ENCODE measurements around the gene GNRHR.
A peak's percentile ranks its signal among the peaks of the same experiment; 100 is the strongest.
"Not testable (repeated sequence)": the region's sequence is repeated elsewhere in the genome, so short reads cannot be mapped to it uniquely, and the experiment has no call there.

Gene GNRHR

DNA sequence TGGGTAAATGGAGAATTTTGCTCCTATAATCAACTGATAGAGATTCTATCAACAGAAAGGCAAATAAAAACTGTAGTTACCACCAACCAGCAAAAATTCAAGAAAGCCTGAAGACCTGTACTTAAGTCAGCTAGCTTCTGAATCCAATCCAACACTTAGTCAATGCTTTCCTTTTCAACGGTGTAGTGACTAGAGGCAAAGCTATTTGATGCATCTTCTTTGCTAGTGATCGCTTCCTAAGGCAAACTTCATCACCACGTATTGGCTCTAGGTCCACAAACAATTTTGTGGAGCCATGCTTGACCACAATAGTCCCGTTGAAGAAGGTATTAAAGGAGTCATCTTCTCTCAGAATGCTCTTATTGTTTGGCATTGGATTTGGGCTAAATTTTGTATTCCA is 28.2 kb downstream of the GNRHR start:
- DNase-seq = no peak

DNA sequence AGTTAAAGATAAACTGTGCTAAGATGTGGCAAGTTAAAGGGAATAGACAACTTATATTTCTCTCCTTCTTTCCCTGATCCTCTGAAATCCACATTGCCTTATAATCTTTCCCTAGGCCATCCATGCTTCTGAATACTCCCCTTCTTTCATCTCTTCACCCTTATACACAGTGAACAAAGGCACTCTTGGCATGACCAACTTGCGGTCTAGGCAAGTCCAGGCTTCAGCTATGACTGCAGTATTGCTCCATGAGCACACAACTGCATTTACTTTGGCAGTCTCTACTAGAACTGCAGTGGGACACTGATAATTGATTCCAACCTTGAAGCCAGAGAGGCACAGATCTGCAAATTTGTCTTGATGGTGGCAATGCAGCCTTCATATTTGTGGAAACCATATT is 29.1 kb downstream of the GNRHR start:
- no peak for DNase-seq

DNA sequence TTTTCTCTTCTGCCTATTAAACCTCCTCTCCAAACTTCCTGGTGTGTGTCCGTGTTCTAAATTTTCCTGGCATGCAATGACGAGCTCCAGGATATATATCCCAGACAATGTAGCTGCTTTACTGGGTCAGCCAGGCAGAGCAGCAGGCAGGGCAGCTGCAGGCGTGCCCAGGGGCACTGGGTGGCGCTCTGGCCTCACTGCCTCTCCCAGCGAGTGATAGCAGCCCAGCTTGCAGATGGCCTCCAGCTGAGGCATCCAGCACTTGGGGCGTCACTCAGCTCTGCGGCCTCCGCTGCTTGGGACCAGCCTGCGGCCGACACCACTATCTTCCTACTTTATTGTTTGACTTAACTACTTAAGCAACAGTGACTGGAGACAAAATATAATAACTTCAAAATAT is 30.2 kb downstream of the GNRHR start:
- DNase-seq = no peak

DNA sequence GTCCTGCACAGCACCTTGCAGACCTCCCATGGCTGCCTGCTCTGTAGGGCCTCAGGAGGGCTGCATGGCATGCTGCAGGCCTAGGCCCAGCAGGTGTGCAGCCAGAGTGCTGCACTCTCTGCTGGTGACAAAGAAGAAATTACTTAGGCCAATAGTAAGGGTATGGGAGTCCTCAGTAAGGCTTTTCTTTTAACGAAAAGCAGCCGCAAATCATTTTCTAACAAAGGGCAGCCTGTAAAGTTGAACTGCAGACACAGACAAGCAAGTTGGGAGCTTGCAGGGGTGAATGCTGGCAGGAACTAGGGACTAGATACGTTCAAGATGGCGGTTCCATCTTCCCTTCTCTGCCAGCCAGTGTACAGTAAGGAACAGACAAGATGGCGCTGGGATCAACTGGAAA is 30.8 kb downstream of the GNRHR start:
- DNase-seq = no peak

DNA sequence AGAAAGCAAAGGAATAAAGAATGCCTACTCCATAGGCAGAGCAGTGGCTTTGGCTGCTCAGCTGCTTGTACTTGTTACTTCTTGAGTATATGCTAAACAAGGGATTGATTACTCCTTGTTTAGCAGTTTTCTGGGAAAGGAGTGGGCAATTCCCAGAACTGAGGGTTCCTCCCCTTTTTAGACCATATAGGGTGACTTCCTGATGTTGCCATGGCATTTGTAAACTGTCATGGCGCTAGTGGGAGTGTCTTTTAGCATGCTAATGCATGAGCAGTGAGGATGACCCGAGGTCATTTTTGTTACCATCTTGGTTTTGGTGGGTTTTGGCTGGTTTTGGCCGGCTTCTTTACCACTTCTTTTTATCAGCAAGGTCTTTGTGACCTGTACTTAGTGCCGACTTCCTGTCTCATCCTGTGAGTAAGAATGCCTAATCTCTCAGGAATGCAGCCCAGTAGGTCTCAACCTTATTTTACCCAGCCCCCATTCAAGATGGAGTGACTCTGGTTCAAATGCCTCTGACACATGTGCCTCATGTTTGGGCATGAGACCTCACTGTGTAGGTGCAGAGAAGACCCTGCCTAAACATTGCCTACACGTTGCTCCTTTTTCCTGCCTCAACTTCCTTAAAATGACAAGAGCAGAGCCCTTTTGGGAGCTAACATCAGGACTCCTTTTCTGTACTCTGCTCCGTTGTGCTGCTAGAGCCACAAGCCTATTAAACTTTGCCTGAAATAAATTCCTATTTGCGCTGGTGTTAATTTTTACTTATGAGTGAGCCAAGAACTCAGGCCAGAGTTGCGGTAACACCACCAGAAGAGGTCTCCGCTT is 32.2 kb downstream of the GNRHR start:
- DNase-seq = no peak

DNA sequence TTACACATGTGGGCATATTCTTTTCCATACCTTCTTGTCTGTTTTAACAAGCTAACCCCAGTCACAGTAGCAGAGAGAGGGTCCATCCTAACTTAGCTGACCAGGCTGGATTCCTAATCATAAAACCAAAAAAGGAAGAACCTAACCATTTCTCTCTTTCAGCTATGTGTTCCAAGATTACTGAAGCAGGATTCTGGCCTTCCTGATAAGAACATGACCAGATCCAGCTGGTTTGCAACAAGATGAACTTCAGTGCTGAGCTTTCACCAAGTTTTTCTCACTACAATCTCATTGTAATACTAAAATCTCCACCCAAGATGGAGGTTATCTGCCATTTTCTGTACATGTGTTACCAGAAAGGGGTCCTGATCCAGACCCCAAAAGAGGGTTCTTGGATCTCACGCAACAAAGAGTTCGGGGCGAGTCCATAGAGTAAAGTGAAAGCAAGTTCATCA is 32.8 kb downstream of the GNRHR start:
- no peak for DNase-seq

DNA sequence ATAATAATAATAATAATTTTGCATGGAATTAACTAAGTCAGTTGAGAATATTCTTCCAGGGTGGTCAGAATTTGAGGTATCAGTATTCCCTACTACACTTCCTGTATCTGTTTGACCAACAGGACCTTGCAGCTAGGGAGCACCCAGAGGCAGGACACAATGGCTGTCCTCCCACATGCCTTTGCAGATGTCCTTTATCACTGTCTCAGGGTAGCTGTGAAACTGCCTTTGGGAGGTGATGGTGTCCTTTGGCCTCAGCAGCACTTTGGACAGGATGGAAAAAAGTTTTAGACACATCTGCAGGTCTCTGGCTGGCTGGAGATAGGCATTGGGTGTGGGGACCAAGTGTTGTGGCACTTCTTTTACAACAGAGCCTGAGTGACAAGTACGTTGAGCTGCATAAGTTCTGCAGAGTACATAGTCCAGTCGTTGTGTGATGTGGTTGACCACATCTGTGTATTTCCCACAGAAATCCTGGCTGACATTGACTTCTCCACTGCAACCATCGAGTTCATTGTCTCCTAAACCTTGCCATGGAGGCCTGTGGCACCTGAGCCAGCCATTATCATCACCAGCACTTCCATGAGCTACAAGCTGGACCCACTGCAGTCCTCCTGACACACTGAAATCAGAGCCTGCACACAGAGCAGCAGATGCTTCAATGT is 34.1 kb downstream of the GNRHR start:
- DNase-seq = no peak

DNA sequence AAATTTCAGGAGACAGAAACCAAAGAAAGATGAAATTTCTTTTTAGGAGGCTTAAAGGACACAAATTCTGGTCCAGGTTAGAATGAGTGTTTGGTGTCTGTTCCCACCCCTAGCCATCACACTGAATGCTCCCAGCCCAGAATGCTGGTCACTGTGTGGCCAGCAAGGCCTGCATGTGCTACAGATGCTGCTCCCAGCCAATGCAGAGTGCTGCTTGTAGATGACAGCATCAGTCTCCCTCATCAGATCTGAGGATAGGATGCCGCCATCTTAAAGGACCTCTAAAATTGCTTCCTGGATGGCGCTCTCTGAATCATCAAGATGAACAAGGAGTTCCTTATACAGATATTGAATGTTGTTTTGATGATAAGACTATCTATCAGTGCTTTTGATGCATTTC is 35.3 kb downstream of the GNRHR start:
- no peak for DNase-seq

DNA sequence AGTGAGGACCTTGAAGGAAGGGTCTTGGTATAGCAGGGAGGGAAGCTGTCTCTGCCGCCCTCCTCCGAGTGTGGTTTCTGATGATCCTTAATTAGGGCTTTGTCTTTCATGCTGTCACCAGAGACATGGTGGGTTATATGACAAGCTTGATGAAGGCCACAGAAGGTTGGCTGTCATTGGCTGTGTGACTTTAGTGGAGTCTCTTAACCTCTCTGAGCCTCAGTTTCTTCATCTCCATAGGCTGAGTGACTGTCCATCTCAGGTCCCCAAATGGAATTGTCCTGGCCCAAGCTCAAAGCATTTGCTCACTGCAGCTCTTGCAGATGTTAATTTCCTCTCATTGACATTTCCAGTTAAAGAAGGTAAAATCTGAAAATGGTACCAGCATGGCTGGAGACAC is 36.6 kb downstream of the GNRHR start:
- no peak for DNase-seq

DNA sequence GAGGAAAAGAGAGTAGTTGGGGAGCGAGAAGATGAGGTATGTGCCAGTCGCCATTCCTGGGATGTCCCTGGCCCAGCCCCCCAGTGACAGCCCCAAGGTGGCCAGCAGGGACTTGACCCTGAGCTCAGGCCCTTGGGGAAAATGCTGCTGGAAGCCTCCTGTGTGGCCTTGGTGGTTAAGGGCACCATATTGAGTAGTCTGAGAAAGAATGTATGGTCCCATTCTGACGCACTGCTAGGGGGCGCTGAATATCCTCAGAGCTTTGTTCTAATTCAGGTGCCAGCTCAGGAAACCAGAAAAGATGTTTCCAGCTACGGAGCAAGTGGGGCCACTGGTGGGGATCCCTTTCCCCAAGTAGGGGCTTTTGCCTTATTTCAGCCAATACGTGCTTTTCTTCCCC is 39.2 kb downstream of the GNRHR start:
- no peak for DNase-seq

DNA sequence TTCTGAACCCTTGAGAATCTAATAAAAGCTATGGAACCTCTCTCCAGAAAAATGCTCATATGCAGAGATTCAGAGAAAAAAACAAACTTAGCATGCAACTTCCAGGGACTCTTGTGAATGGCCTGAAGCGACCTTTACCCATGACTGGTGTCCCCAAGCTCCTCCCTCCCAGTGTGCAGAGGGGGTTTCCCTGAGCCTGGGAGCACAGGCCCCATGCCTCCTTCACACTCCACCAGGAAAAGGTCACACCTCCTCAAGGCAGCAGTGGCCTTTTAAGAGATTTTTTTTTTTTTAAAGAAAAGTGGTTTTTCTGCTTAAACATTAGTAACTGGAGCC is 40.0 kb downstream of the GNRHR start:
- no peak for DNase-seq

DNA sequence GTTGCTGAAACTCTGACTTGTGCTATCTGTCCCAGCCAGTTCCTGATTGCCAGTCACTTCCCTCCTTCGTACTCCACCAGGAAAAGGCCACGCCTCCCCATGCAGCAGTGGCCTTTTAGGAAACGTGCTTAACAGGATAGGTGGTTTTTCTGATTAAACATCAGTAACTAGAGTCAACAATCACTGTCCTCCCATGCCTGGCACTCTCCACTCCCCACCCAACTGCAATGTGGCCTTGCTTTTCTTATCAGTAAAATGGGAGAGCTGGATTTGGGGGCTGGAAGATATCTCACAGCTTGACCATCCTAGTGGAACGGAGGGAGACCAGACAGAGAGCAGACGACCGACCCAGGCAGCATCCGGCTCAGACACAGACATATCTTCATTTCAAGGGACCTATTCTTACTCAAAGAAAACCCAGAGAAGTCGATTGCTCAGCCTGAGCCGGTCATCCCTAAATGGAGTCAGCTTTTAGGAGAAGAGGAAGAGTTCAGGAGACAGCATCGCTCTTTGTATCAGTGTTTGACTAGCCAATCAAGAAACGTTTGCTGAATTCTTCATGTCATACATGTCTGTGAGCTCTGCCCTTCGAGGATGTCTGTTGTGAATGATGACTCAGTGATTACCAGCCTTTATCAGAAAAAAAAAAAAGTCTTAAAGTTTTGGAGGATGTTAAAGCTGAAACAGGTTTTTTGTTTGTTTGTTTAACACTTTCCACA is 40.5 kb downstream of the GNRHR start:
- no peak for DNase-seq

DNA sequence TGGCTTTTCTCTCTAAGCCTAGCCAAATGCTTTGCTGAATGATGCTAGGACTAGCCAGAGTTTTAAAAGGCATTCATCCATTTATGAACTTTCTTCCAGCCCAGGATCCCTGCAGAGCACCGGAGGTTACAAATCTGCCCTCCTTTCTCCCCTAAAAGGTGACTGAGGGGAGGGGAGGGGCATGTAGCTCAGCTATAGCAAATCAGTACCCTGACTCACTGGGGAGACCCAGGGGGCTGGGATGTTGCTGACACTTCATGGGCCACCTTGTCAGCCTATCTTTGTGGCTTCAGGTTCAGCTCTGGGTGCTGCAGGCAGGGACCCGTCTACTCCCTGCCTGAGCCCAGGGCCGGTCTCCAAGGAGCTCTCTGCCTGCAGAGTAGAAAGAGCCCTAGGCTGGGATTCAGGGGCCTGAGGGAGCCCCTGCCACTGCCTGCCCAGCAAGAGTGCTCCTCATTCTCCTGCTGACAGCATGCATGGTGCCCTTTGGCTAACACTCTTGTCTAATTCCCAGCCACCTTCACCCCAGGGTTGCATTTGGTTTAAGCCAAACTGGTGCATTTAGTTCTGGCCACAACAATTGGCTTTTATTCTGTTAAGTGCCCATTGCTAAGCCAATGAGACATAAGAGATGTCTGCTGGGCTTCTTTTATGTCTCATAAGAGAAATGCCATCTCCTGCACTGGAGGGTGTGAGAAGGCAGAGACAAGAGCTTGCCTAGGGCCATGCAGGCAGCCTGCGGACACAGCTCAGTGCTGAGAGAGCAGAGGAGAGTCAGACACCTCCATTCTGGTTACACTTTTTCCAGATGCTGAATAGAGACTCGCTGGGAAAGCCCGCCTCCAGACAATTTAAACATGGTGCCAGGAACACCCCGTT is 41.3 kb downstream of the GNRHR start:
- no peak for DNase-seq

DNA sequence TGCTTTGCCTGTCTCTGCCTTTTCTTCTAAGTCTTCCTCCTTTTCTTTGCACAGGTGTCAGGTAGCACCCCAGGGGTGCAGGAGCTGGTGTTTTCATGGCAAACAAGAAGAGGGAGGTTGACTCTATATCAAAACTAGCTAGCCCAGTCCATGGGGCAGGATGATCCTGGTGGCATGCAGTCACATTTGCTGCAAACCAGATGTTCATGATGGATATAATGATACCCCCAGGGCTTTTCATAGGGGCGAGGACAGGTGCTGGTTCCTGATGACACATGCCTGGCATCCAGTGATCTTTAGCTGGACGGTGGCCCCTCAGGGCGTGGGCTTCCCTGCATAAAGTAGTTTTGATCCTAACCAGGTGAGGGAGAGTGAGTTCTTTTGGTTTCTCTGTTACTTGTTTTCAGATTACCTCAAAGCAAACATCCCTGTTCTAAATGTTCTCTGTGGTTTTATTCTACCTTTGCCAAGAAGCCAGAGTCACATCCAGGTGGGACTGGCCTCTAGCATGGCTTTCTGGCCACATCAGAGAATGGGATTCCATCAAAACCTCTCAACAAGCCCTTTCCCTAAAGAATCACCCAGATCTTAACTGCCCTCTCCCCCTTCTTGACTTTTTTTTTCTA is 42.1 kb downstream of the GNRHR start:
- DNase-seq = no peak

DNA sequence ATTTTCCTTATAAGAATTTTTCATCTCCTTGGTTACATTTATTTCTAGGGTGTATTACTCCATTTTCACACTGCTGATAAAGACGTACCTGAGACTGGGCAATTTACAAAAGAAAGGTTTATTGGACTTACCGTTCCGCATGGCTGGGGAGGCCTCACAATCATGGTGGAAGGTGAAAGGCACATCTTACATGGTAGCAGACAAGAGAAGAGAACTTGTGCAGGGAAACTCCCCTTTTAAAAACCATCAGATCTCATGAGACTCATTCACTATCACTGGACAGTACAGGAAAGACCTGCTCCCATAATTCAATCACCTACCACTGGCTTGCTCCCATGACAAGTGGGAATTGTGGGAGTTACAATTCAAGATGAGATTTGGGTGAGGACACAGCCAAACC is 47.5 kb downstream of the GNRHR start:
- DNase-seq = not testable (repeated sequence)

DNA sequence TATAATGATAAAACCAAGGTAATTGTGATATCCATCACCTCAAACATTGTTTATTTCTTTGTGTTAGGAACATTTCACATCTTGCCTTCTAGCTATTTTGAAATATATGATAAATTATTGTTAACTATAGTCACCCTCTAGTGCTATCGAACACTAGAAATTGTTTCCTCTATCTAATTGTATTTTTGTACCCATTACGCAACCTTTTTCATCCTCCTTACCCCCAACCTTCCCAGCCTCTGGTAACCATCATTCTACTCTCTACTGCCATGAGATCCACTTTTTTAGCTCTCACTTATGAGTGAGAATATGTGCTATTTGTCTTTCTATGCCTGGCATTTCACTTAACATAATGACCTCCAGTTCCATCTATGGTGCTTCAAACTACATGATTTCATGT is 49.3 kb downstream of the GNRHR start:
- DNase-seq = no peak

DNA sequence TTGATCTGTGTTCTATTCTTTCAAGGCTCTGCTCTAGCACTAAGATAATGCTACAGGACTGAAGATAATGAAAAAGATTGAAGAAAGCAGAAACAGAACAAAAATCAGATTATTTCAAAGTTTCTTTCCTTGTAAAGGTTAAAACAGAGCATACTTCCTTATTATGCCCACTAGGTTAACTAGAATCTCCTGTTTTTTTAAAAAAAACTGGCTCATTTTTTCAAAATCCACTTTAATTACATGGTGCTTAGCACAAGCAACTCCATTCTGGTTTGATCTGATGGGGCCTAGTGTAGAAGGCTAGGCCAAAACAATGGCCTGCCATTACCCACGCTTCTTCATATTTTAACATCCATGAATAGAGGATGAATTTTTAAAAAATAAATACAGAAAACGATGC is 52.0 kb downstream of the GNRHR start:
- no peak for DNase-seq

DNA sequence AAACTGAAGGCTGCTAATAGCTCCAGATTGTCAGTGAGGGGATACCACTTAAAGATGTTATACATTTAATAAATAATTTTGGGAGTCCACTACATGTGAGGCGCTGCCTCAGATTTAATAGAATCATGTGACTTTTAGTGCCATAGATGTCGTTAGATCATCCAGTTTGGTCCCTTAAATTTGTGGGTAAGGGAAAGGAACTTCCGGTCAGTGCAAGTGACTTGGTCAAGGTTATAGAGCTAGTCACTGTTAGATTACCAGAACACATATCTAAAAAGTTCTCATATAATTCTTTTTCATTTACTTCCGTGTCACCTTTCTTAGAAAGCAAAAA is 52.7 kb downstream of the GNRHR start:
- DNase-seq = no peak

DNA sequence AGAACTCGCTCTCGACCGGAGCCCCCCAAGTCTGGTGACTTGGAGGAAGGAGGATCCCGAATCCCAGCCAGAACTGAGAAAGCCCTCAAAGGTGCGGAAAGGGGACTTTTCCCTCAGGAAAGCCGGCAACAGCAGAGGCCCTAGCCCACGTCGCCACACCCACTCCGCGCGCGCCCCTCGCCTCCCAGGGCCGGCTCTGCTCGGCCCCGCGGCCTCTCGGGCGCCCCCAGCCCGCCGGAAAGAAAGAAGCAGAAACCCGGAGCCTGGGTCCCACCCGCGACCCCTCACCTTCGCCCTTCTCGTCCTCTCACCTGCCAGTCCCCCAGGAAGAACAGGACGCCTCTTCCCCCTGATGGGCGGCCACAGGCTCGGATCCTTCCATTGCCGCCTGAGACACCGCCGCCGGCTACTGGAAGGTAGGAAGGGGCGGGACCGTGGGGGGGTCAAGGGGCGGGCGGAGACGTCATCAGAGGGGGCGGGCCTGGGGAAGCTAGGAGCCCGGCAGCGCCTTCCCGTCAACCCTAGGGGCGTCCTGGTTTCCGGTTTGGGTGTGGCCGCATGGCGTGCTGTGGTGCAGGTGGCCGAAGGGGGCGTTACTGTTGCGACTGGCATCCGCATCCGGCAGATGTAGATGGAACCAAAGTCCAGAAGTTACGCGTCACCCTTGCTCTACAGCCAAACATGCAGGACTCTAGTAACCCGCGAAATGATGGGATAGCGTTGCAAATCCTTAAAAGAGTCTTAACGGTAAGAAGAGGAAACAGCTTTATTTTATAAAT is 53.3 kb downstream of the GNRHR start, which contains the start of gene UBA6:
Gene UBA6, minus strand, starts transcription at position 418 of the 779 bp plus-strand sequence. Its CDS starts 36 bp downstream, at position 382.
- peak; percentile 86 for DNase-seq

DNA sequence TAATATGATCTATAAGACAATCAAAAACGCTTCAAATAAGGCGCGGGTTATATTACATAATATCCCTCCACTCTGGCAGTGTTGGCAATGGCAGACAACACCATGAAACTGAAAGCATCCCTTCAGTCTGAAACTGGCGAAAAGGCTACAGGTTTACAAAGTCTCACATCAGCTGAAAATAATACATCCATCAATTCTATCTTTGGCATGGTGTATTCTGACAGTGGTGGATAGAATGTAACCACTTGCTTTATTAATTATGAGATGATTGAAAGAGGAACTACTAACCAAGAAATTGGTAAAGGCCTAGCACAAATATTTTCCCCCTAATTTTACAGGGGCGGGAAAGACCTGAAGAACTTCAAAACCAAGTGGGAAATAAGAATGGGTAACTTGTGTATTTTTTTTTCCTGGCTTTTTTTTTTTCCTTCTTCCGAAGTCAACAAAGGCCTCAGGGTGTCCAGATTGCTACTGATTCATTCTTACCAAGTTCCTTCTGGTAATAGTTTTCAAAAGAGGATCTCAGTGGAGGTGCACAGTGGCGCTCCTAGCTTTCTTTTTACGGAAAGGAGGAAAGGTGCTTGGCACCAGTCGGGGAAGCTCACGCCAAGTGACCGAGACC is 54.0 kb downstream of the GNRHR start:
- DNase-seq = no peak

DNA sequence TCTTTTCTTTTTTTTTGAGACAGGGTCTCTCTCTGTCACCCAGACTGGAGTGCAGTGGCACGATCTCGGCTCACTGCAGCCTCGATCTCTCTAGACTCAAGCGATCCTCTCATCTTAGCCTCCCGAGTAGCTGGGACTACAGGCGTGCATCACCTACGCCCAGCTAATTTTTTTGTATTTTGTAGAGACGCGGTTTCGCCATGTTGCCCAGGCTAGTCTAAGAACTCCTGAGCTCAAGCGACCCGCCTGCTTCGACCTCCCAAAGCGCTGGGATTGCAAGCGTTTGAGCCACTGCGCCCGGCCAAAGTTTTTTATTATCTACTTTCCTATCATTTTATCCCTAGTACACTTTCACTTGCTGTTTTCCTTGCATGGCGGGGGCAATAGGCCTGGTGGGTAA is 54.6 kb downstream of the GNRHR start:
- DNase-seq = no peak

Data from NCI-H446 treated with DMSO at 0.1 percent for 48 hours (cell line).